GM19397 (cell line): ENCODE results near the gene PPP1R1B.

Source experiments
- ATAC-seq: cut with Tn5 transposase; IDR thresholded peaks from one replicate; pipeline ENCODE4 v1.9.1; 2021; ENCODE audit warnings: mild to moderate bottlenecking, moderate library complexity; ENCODE audit not compliant: unreplicated experiment

Gene PPP1R1B

GRCh38 chr17:39614545-39615157, 12.1 kb upstream of the PPP1R1B start:
- no peak for ATAC-seq

GRCh38 chr17:39615434-39615833, 11.3 kb upstream of the PPP1R1B start:
- no peak for ATAC-seq

GRCh38 chr17:39617100-39617445, 9.7 kb upstream of the PPP1R1B start:
- ATAC-seq, result no peak

- no peak for ATAC-seq
Measured at GRCh38 chr17:39617446-39618245, 9.1 kb upstream of the PPP1R1B start.

- ATAC-seq, result no peak
Measured at GRCh38 chr17:39618246-39618913, 8.4 kb upstream of the PPP1R1B start.

- ATAC-seq, result no peak
Measured at GRCh38 chr17:39618956-39619785, 7.6 kb upstream of the PPP1R1B start.

- ATAC-seq, result no peak
Measured at GRCh38 chr17:39619786-39620101, 7.0 kb upstream of the PPP1R1B start.

- no peak for ATAC-seq
Measured at GRCh38 chr17:39621523-39622379, 5.0 kb upstream of the PPP1R1B start.

- no peak for ATAC-seq
Measured at GRCh38 chr17:39622380-39623006, 4.3 kb upstream of the PPP1R1B start.

- ATAC-seq, result no peak
Measured at GRCh38 chr17:39623356-39623950, 3.3 kb upstream of the PPP1R1B start.

- no peak for ATAC-seq
Measured at GRCh38 chr17:39624313-39624712, 2.4 kb upstream of the PPP1R1B start.

GRCh38 chr17:39625198-39625785, 1.5 kb upstream of the PPP1R1B start:
- ATAC-seq, result no peak

GRCh38 chr17:39627047-39627711, 427 bp downstream of the PPP1R1B start:
- no peak for ATAC-seq

GRCh38 chr17:39627712-39628516, 1.2 kb downstream of the PPP1R1B start:
- no peak for ATAC-seq

- ATAC-seq, result no peak
Measured at GRCh38 chr17:39628655-39629493, 2.1 kb downstream of the PPP1R1B start.

GRCh38 chr17:39629494-39629880, 2.7 kb downstream of the PPP1R1B start:
- no peak for ATAC-seq

GRCh38 chr17:39629898-39630297, 3.1 kb downstream of the PPP1R1B start:
- no peak for ATAC-seq
